ENCODE data around the gene IFRD1.

Gene IFRD1

GRCh38 chr7:112439476-112439875 is 10.8 kb upstream of the IFRD1 start:
- no peak for TF ChIP-seq CTCF (IDR thresholded peaks at IDR 0.05; ENCODE audit: low read depth, low read length)
- no peak for DNase-seq (ENCODE audit: extremely low read depth, low read depth)

GRCh38 chr7:112442210-112442609 is 8.1 kb upstream of the IFRD1 start:
- no peak for DNase-seq (ENCODE audit: extremely low read depth, low read depth)
- TF ChIP-seq CTCF (IDR thresholded peaks at IDR 0.05; ENCODE audit: low read depth, low read length) = no peak

GRCh38 chr7:112444505-112444904 is 5.8 kb upstream of the IFRD1 start:
- no peak for TF ChIP-seq CTCF (IDR thresholded peaks at IDR 0.05; ENCODE audit: low read depth, low read length)
- no peak for DNase-seq (ENCODE audit: extremely low read depth, low read depth)

- no peak for DNase-seq (ENCODE audit: extremely low read depth, low read depth)
- no peak for TF ChIP-seq CTCF (IDR thresholded peaks at IDR 0.05; ENCODE audit: low read depth, low read length)
Observed at GRCh38 chr7:112446431-112446830, 3.8 kb upstream of the IFRD1 start.

- TF ChIP-seq CTCF (IDR thresholded peaks at IDR 0.05; ENCODE audit: low read depth, low read length) = no peak
Observed at GRCh38 chr7:112447406-112447805, 2.9 kb upstream of the IFRD1 start.

GRCh38 chr7:112448381-112448780 is 1.9 kb upstream of the IFRD1 start:
- no peak for TF ChIP-seq CTCF (IDR thresholded peaks at IDR 0.05; ENCODE audit: low read depth, low read length)
- no peak for DNase-seq (ENCODE audit: extremely low read depth, low read depth)

More at GRCh38 chr7:112447406-112447805, 2.9 kb upstream of the IFRD1 start:
- no peak for DNase-seq (ENCODE audit: extremely low read depth, low read depth)

GRCh38 chr7:112448891-112449290 is 1.4 kb upstream of the IFRD1 start:
- no peak for DNase-seq (ENCODE audit: extremely low read depth, low read depth)
- no peak for TF ChIP-seq CTCF (IDR thresholded peaks at IDR 0.05; ENCODE audit: low read depth, low read length)
